HG03108 (cell line): ENCODE data around the gene DBNDD1.

Source experiments
- ATAC-seq: cut with Tn5 transposase; IDR thresholded peaks from one replicate; pipeline ENCODE4 v1.9.1; 2021; ENCODE audit warnings: moderate library complexity; ENCODE audit not compliant: unreplicated experiment

The DBNDD1 gene

GRCh38 chr16:89965447-89966225, 53.6 kb downstream of the DBNDD1 start:
- no peak for ATAC-seq

- no peak for ATAC-seq
These were observed 55.1 kb downstream of the DBNDD1 start for GRCh38 chr16:89964201-89964600.

- ATAC-seq: no peak
These were observed 56.3 kb downstream of the DBNDD1 start for GRCh38 chr16:89962754-89963498.

DNA sequence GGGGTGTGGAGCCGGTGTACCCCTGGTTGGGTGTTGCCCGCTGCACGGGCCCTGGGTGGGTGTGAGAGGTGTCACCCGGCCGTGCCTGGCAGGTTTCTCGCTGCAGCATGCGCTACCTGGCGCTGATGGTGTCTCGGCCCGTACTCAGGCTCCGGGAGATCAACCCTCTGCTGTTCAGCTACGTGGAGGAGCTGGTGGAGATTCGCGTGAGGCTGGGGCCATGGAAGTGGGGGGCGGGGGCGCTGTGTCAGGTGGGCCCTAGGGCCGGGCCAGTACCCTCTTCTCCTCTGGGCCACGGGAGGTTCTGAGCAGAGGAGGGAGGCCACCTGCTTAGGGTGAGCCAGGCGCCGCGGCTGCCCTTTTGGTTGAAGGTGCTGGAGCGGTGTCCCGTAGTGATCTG, 57.3 kb downstream of the DBNDD1 start:
- no peak for ATAC-seq

GRCh38 chr16:89960966-89961365, 58.3 kb downstream of the DBNDD1 start:
- no peak for ATAC-seq

- ATAC-seq: no peak
These were observed 60.7 kb downstream of the DBNDD1 start for GRCh38 chr16:89958596-89958995.

- no peak for ATAC-seq
These were observed 61.2 kb downstream of the DBNDD1 start for GRCh38 chr16:89958068-89958467.

- no peak for ATAC-seq
These were observed 62.0 kb downstream of the DBNDD1 start for GRCh38 chr16:89957216-89957785.

- ATAC-seq: no peak
These were observed 62.6 kb downstream of the DBNDD1 start for GRCh38 chr16:89956505-89957215.

- ATAC-seq: no peak
These were observed 64.1 kb downstream of the DBNDD1 start for GRCh38 chr16:89955001-89955685.
